GM18508 (cell line): ENCODE results near the gene SPATA31A6.
"Not testable (repeated sequence)": the region's sequence is repeated elsewhere in the genome, so short reads cannot be mapped to it uniquely, and the experiment has no call there.

Source experiments
- ATAC-seq: cut with Tn5 transposase; IDR thresholded peaks from one replicate; pipeline ENCODE4 v1.9.1; 2021; ENCODE audit warnings: moderate number of reproducible peaks; ENCODE audit not compliant: insufficient read depth, unreplicated experiment

Gene SPATA31A6

GRCh38 chr9:42183359-42183758, at the start of gene SPATA31A6:
Gene SPATA31A6, plus strand, starts transcription at chr9:42183659. Its CDS starts 29 bp downstream, at chr9:42183688.
- not testable (repeated sequence) for ATAC-seq

- not testable (repeated sequence) for ATAC-seq
Observed at GRCh38 chr9:42160299-42160698, 23.2 kb upstream of the SPATA31A6 start.

- not testable (repeated sequence) for ATAC-seq
Observed at GRCh38 chr9:42219861-42220260, 36.4 kb downstream of the SPATA31A6 start.

- not testable (repeated sequence) for ATAC-seq
Observed at GRCh38 chr9:42223230-42223629, 39.8 kb downstream of the SPATA31A6 start.

GRCh38 chr9:42233031-42233430, 49.6 kb downstream of the SPATA31A6 start:
- not testable (repeated sequence) for ATAC-seq

- not testable (repeated sequence) for ATAC-seq
Observed at GRCh38 chr9:42234610-42235009, 51.2 kb downstream of the SPATA31A6 start.

- not testable (repeated sequence) for ATAC-seq
Observed at GRCh38 chr9:42235352-42235991, 52.0 kb downstream of the SPATA31A6 start.

- ATAC-seq, result not testable (repeated sequence)
Observed at GRCh38 chr9:42236097-42236496, 52.6 kb downstream of the SPATA31A6 start.

GRCh38 chr9:42237381-42237780, 53.9 kb downstream of the SPATA31A6 start:
- ATAC-seq, result not testable (repeated sequence)

- not testable (repeated sequence) for ATAC-seq
Observed at GRCh38 chr9:42238862-42239261, 55.4 kb downstream of the SPATA31A6 start.
